ENCODE data around the gene EIF4G3.

GRCh38 chr1:21106238-21106637 lies 70.5 kb downstream of the EIF4G3 start:
- TF ChIP-seq SIN3A (IDR thresholded peaks at IDR 0.05; ENCODE audit: borderline replicate concordance, insufficient read depth, low read length) (no peak), POLR2AphosphoS5 (IDR thresholded peaks at IDR 0.05; ENCODE audit: low read depth, low read length) (no peak)
- TF ChIP-seq, protein P1, sequence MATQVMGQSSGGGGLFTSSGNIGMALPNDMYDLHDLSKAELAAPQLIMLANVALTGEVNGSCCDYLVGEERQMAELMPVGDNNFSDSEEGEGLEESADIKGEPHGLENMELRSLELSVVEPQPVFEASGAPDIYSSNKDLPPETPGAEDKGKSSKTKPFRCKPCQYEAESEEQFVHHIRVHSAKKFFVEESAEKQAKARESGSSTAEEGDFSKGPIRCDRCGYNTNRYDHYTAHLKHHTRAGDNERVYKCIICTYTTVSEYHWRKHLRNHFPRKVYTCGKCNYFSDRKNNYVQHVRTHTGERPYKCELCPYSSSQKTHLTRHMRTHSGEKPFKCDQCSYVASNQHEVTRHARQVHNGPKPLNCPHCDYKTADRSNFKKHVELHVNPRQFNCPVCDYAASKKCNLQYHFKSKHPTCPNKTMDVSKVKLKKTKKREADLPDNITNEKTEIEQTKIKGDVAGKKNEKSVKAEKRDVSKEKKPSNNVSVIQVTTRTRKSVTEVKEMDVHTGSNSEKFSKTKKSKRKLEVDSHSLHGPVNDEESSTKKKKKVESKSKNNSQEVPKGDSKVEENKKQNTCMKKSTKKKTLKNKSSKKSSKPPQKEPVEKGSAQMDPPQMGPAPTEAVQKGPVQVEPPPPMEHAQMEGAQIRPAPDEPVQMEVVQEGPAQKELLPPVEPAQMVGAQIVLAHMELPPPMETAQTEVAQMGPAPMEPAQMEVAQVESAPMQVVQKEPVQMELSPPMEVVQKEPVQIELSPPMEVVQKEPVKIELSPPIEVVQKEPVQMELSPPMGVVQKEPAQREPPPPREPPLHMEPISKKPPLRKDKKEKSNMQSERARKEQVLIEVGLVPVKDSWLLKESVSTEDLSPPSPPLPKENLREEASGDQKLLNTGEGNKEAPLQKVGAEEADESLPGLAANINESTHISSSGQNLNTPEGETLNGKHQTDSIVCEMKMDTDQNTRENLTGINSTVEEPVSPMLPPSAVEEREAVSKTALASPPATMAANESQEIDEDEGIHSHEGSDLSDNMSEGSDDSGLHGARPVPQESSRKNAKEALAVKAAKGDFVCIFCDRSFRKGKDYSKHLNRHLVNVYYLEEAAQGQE (IDR thresholded peaks at IDR 0.05; ENCODE audit: insufficient read depth in 1 of 2, low read depth in 2 of 2, low read length in 2 of 2), result no peak
